ENCODE data around the gene CBX1. TPM values are rescaled to one million over a fixed set of nuclear protein-coding genes. Genes with fewer than 3 reads are reported as not detected.

CBX1 gene
- total RNA-seq, 2 experiments from 2014 or later, result 5.5 to 6.6 TPM

DNA sequence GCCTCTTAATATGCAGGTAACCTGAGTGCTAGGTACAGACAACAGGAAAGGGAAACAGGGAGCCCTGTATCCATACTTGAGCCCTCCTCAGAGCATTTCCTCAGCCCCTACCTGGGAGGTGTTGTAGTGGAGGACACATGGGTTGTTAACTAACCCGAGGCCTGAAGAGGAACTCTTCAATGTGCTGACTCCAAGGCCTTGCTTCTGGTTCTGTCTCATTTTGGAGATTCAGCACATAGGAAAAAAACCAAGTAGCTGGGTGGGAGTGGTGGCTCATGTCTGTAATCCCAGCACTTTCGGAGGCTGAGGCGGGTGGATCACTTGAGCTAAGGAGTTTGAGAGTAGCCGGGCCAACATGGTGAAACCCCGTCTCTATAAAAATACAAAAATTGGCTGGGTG, 31.1 kb upstream of the CBX1 start:
- Mint-ChIP-seq H3K27ac (no peak overlapping the region), H3K27me3 (no peaks in the 10 kb centered on the region), H3K36me3 (ENCODE audit: low read depth) (peaks cover 57% of the 10 kb centered on the region), H3K9me3 (no peaks in the 10 kb centered on the region), H3K4me1 (ENCODE audit: low read depth) (no peaks in the 10 kb centered on the region), H3K4me3 (no peak overlapping the region)
- TF ChIP-seq, protein P1, sequence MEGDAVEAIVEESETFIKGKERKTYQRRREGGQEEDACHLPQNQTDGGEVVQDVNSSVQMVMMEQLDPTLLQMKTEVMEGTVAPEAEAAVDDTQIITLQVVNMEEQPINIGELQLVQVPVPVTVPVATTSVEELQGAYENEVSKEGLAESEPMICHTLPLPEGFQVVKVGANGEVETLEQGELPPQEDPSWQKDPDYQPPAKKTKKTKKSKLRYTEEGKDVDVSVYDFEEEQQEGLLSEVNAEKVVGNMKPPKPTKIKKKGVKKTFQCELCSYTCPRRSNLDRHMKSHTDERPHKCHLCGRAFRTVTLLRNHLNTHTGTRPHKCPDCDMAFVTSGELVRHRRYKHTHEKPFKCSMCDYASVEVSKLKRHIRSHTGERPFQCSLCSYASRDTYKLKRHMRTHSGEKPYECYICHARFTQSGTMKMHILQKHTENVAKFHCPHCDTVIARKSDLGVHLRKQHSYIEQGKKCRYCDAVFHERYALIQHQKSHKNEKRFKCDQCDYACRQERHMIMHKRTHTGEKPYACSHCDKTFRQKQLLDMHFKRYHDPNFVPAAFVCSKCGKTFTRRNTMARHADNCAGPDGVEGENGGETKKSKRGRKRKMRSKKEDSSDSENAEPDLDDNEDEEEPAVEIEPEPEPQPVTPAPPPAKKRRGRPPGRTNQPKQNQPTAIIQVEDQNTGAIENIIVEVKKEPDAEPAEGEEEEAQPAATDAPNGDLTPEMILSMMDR (IDR thresholded peaks at IDR 0.05), result no peak
- ATAC-seq (ENCODE audit: poor library complexity) (no peak), DNase-seq (no peak)
- Histone ChIP-seq H3K27ac (ENCODE audit: low read depth in 1 of 2, low read length in 2 of 2) (no peak overlapping the region), H3K4me3 (ENCODE audit: low read length) (no peak overlapping the region), H3K36me3 (ENCODE audit: insufficient read depth, low read length) (peaks cover 30% of the 10 kb centered on the region), H3K9me3 (ENCODE audit: control insufficient read depth in 1 of 2, insufficient read depth in 1 of 2, low read length in 2 of 2) (no peaks in the 10 kb centered on the region), H3K27me3 (ENCODE audit: control insufficient read depth in 1 of 2, insufficient read depth in 2 of 2, low read length in 2 of 2) (no peaks in the 10 kb centered on the region), H3K4me1 (ENCODE audit: insufficient read depth, low read length) (no peaks in the 10 kb centered on the region)
- POLR2A ChIA-PET, result interaction anchor here (1.5 to 1.8 kb wide), 3 partner anchors 19 to 52 kb away, joined by 3 to 5 read pairs (median 4); no protein-coding TSS in a partner anchor
- CTCF ChIA-PET, result interaction anchor here (1.2 to 2.3 kb wide), 2 partner anchors 52 to 106 kb away, joined by 4 to 9 read pairs; no protein-coding TSS in a partner anchor
- intact Hi-C loops (cut with DNase I, micrococcal nuclease), result no loop called here

DNA sequence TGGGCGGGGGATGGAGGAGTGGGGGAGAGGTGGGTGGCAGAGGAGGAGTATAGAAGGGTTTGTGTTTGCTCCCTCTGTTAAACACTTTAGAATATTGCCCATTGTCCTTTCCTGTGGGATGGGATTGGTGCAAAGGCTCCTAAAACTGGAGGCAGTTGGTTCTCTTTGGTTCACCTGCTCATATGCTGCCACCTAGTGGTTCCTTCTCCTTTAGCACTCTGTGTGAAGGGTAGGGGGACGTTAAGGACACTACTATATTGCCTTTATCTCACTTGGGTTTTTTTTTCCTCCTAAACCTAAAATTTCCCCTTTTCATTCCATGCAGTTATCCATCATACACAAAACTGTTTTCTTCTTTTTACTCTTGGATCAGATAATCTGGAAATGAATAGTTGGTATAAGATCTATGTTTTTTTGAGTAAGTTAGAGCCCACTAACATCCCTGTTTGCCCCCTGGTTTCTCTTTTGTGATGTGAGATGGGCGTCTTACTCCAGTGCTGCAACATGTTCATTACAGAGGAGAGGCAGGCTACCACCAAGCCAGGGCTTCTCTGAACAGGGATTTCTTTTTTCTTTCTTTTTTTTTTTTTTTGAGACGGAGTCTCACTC, 30.0 kb upstream of the CBX1 start:
- no peaks in the 10 kb centered on the region for H3K27me3 ChIP-seq (ENCODE audit: control insufficient read depth in 1 of 2, insufficient read depth in 2 of 2, low read length in 2 of 2)
- POLR2A ChIA-PET, result interaction anchor here (1.5 kb wide), 1 partner anchor 49 kb away, joined by 3 read pairs; no protein-coding TSS in a partner anchor
- Mint-ChIP-seq H3K9me3 (no peaks in the 10 kb centered on the region), H3K27ac (peak overlapping the region; percentile 19), H3K4me1 (ENCODE audit: low read depth) (no peaks in the 10 kb centered on the region), H3K27me3 (no peaks in the 10 kb centered on the region), H3K4me3 (no peak overlapping the region), H3K36me3 (ENCODE audit: low read depth) (peaks cover 50% of the 10 kb centered on the region)
- H3K9me3 ChIP-seq (ENCODE audit: control insufficient read depth in 1 of 2, insufficient read depth in 1 of 2, low read length in 2 of 2), result no peaks in the 10 kb centered on the region
- CTCF ChIA-PET, result interaction anchor here (0.6 to 3.6 kb wide), 9 partner anchors 12 to 487 kb away, joined by 3 to 15 read pairs (median 3); partner anchors contain the start of gene SNX11
- intact Hi-C loops (cut with DNase I, micrococcal nuclease), result loop anchor here (1.0 kb wide), 2 partner anchors 51 to 106 kb away; no protein-coding TSS in a partner anchor
- H3K36me3 ChIP-seq (ENCODE audit: insufficient read depth, low read length), result peaks cover 27% of the 10 kb centered on the region
- DNase-seq (peak in 13 of 14 experiments; percentile 6 to 81 (median 33)), ATAC-seq (ENCODE audit: poor library complexity) (peak; percentile 89)
- H3K4me1 ChIP-seq (ENCODE audit: insufficient read depth, low read length), result no peaks in the 10 kb centered on the region
- H3K4me3 ChIP-seq (ENCODE audit: low read length), result no peak overlapping the region
- H3K27ac ChIP-seq (ENCODE audit: low read depth in 1 of 2, low read length in 2 of 2), result no peak overlapping the region
- TF ChIP-seq, protein P1 (IDR thresholded peaks at IDR 0.05), result peak; percentile 93

DNA sequence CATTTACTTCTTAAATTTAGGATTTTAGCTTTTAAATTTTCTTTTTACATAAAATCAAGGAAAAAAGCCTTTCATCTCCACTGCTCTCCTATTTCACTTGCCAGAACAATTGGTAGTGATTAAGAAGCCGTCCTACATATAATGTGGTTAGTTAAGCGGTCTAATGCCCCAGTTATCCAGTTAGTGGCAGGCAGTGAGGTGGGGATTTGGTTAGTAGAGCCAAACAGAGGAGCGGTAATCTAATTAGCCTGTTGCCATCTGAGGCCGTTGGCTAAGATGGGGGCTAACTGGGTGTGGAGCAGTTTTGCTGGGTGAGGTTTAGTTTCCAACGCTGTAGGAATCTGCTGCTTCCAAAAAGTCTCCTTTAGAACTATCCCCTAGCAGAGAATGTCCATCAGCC, 28.7 kb upstream of the CBX1 start:
- Histone ChIP-seq H3K4me1 (ENCODE audit: insufficient read depth, low read length) (no peaks in the 10 kb centered on the region), H3K36me3 (ENCODE audit: insufficient read depth, low read length) (peaks cover 23% of the 10 kb centered on the region), H3K27me3 (ENCODE audit: control insufficient read depth in 1 of 2, insufficient read depth in 2 of 2, low read length in 2 of 2) (no peaks in the 10 kb centered on the region), H3K27ac (ENCODE audit: low read depth in 1 of 2, low read length in 2 of 2) (no peak overlapping the region), H3K9me3 (ENCODE audit: control insufficient read depth in 1 of 2, insufficient read depth in 1 of 2, low read length in 2 of 2) (no peaks in the 10 kb centered on the region), H3K4me3 (ENCODE audit: low read length) (no peak overlapping the region)
- no peak overlapping the region for H3K27ac Mint-ChIP-seq
- no peaks in the 10 kb centered on the region for H3K4me1 Mint-ChIP-seq (ENCODE audit: low read depth)
- CTCF ChIA-PET, result interaction anchor here (1.2 to 3.6 kb wide), 2 partner anchors 22 to 104 kb away, joined by 3 to 15 read pairs; partner anchors contain the start of gene SNX11
- DNase-seq (no peak), ATAC-seq (ENCODE audit: poor library complexity) (no peak)
- H3K9me3 Mint-ChIP-seq, result no peaks in the 10 kb centered on the region
- intact Hi-C loops (cut with DNase I, micrococcal nuclease), result no loop called here
- POLR2A ChIA-PET, result interaction anchor here (1.4 kb wide), 1 partner anchor 104 kb away, joined by 3 read pairs; no protein-coding TSS in a partner anchor
- H3K27me3 Mint-ChIP-seq, result no peaks in the 10 kb centered on the region
- TF ChIP-seq, protein P1 (IDR thresholded peaks at IDR 0.05), result no peak
- H3K4me3 Mint-ChIP-seq, result no peak overlapping the region
- peaks cover 41% of the 10 kb centered on the region for H3K36me3 Mint-ChIP-seq (ENCODE audit: low read depth)
